A549 treated with DMSO at 1 μM for 4 hours (cell line): ENCODE data around the gene DHDDS. TPM values are rescaled to one million over a fixed set of nuclear protein-coding genes. Genes with fewer than 3 reads are reported as not detected.

Experiments used
- total RNA-seq: library from RNA; stranded (reverse); fragments of 200-300 nt; extraction: Qiagen RNA extraction; gene quantifications from 5 replicates; pipeline ENCODE4 v1.2.3, GENCODE V29; 2022; ENCODE audit warnings: low read depth

The DHDDS gene, protein sequence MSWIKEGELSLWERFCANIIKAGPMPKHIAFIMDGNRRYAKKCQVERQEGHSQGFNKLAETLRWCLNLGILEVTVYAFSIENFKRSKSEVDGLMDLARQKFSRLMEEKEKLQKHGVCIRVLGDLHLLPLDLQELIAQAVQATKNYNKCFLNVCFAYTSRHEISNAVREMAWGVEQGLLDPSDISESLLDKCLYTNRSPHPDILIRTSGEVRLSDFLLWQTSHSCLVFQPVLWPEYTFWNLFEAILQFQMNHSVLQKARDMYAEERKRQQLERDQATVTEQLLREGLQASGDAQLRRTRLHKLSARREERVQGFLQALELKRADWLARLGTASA
- 20.8 to 29.8 TPM (median 22.5 TPM) in 5 replicates for total RNA-seq

DNA sequence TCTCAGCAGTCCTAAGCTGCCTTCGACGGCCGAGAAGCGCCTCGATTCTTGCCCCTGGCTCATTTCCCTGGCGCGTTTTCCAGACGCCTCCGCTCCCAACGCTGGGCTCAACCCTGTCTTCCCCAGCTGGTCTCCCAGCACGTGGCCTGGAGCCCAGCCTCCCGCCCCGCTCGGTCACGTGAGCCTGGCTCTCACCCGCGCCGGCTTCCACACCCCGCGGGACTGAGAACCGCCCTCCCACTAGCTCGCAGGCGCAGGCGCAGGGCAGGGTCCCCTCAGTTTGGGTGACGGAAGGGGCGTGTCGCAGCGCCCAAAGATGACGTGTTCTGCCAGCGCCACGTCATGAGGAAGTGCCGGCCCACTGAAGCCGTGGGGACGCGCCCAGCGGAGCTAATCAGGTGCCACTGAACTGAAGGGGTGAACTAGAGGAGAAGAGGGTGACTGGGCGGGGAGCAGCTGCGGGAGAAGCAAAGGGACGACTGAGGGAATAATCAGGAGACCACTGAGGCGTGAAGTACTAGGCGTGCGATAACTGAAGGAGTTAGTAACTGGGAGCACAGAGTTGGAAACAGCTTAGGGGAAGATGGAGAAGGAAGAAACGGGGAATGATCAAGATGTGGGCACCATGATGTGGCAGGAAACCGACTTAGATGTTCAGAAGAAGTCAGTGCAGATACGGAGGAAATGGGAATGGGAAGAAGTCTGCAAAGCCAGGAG lies at the start of gene DHDDS:
TSS of gene DHDDS (plus strand) at position 343 of the 717 bp plus-strand sequence. CDS start 625 bp downstream, outside the sequence.

DNA sequence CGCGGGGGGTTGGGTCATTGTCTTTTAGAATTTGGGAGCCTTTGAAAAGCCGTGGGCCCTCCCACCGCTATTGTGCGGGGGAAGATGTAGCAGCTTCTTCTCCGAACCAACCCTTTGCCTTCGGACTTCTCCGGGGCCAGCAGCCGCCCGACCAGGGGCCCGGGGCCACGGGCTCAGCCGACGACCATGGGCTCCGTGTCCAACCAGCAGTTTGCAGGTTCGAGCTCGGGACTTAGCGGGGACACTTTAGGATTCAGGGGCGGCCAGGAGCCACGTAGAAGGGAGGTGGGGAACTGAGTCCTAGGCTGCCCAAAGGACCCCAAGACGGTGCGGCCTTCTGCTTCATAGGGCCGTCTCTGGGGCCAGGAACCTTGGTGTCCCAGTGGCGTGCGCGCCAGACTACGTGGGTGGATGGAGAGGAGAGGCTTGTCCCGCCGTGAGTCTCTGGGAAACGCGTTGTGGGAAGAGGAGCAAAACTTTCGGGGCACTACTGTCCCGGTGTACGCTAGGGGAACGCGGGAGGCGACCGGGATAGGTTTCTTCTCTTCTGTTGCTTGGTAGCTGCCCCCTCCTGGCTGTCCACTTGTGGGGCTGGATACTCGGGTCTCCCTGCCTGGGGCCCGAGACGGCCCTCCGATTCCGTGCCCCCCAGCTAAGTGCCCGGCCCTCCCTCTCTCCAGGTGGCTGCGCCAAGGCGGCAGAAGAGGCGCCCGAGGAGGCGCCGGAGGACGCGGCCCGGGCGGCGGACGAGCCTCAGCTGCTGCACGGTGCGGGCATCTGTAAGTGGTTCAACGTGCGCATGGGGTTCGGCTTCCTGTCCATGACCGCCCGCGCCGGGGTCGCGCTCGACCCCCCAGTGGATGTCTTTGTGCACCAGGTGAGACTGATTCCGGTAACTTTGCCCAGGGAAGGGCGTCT lies 21.2 kb upstream of the DHDDS start, which contains the start of gene LIN28A:
TSS of gene LIN28A (plus strand) at position 112 of the 918 bp plus-strand sequence. CDS start at position 187, 75 bp downstream.

DNA sequence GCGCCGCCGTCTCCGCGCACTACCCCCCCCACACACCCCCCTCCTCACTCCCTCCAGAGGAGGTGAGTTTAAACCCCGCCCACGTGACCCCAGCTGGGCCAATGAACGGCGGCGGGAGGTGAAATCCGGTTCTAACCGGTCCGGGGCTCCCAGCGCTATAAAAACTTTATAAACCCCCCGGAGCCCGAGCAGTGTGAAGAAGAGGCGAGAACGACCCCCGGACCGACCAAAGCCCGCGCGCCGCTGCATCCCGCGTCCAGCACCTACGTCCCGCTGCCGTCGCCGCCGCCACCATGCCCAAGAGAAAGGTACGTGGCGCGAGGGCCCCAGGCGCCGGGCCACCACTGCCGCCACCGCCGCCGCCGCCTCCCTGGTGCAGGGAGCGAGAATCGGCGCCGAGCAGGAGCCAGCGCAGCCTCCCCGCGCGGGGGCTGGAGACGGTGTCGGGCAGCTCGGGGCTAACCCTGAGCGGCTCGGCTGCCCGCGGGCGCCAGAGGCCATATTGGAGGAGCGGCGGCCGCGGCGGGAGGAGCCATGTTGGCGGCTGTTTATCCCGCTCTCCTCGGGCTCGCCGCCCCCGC lies 40.3 kb downstream of the DHDDS start, which contains the start of gene HMGN2:
TSS of gene HMGN2 (plus strand) at position 121 of the 581 bp plus-strand sequence. CDS start at position 294, 173 bp downstream.

Other genes with a start within 250 kb of the DHDDS start
- not detected in 5 replicates for gene CATSPER4, start 241.7 kb upstream of the DHDDS start, total RNA-seq
- 13.6 to 15.5 TPM (median 15.2 TPM) in 5 replicates for gene CEP85, start 198.1 kb upstream of the DHDDS start, total RNA-seq
- gene SH3BGRL3, start 152.2 kb upstream of the DHDDS start, total RNA-seq = 113 to 158 TPM (median 154 TPM) in 5 replicates
- gene UBXN11, start 125.7 kb upstream of the DHDDS start, total RNA-seq = 12.5 to 18.4 TPM (median 15.7 TPM) in 5 replicates
- gene CD52, start 114.4 kb upstream of the DHDDS start, total RNA-seq = not detected in 5 replicates
- gene CRYBG2, start 78.2 kb upstream of the DHDDS start, total RNA-seq = 1.5 to 2.3 TPM (median 1.7 TPM) in 5 replicates
- gene ZNF683, start 59.6 kb upstream of the DHDDS start, total RNA-seq = not detected in 5 replicates
- not detected in 5 replicates for gene LIN28A, start 21.5 kb upstream of the DHDDS start, total RNA-seq
- gene HMGN2, start 40.1 kb downstream of the DHDDS start, total RNA-seq = 350 to 426 TPM (median 363 TPM) in 5 replicates
- gene RPS6KA1, start 97.4 kb downstream of the DHDDS start, total RNA-seq = 13.4 to 18.2 TPM (median 16.6 TPM) in 5 replicates